GM21737 (cell line): ENCODE measurements around the gene PURB.
"Not testable (repeated sequence)": the region's sequence is repeated elsewhere in the genome, so short reads cannot be mapped to it uniquely, and the experiment has no call there.

Source experiments
- ATAC-seq: cut with Tn5 transposase; IDR thresholded peaks from one replicate; pipeline ENCODE4 v1.9.1; 2021; ENCODE audit warnings: mild to moderate bottlenecking, moderate library complexity; ENCODE audit not compliant: unreplicated experiment

Gene PURB

DNA sequence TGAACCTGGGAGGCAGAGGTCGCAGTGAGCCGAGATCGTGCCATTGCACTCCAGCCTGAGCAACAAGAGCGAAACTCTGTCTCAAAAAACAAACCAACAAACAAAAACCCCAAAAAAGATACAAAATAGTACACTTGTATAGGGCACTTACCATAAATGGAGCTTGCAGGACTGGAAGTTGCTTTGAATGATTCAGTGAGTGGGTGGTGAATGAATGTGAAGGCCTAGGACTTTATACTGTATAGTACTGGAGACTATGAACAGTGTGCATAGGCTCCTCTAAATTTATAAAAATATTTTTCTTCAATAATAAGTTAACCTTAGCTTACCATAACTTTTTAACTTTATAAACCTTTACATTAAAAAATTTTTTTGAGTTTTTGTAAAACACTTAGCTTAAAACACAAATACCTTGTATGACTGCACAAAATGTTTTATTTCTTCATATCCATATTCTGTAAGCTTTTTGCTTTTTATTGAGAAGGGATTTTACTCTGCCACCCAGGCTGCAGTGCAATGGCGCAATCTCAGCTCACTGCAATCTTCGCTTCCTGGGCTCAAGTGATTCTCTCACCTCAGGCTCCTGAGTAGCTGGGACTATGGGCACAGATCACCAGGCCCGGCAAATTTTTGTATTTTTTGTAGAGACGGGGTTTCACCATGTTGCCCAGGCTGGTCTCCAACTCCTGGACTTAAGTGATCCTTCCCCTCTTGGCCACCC lies 30.5 kb downstream of the PURB start:
- ATAC-seq, result no peak

DNA sequence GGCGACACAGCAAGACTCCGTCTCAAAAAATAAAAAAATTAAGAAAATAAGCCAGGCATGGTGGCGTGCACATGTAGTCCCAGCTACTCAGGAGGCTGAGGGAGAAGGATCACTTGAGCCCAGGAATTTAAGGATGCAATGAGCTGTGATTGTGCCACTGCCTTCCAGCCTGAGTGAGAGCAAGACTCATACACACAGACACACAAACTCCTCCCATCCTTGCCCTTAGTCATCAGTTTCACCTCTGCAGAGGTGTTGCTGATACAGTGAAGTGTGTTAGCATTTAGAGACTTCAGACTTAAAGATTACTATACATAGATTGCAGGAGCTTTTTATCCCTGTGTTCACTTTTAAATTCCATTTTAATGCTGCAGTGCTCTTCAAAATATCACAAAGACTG lies 31.9 kb downstream of the PURB start:
- no peak for ATAC-seq

DNA sequence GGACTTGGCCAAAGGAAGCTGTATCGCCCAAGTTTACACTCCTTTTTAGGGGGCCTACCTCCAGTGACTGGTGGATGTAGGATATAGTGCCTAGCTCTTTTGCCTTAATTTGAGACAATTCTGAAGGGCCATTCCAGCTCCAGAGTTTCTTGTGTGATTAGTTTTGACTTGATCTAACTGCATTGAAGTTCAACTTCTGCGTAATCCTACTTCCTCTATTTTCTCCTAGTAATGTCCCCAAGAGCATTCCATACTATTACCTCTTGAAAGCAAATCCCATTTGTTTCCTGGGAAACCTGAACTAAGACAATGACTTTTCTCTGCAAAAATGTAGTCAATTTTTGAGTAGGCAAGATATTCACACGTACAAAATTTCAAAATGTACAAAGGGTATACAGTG lies 32.7 kb downstream of the PURB start:
- ATAC-seq, result no peak

DNA sequence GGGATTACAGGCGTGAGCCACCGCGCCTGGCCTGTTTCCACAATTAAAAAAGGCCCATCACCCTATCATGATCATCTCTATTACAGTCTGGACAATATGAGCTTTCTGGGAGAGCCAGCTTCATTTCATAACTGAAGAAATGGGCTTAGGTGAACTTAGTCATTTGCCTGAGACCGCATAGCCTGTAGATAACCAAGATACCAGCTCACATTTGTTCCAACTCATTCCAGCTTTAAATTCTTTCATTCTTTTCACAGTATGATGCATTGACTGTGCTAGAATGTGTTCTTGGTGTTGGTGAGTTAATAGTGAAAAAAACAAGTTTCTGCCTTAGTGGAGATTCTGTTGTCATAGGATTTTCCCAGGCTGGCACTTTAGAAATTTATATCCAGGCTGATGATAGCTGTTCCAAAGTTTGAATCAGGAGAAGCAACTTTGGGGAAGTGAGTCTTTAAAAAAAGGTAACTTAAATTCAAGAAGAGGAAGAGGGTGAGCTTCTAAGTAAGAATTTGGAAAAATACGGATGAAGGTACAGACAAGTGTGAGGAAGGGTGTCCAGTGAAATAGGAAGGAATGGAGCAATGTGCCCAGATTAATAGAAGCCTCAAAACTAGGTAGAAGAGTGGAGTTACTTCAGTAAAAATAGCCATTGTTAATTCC lies 35.3 kb downstream of the PURB start:
- no peak for ATAC-seq

DNA sequence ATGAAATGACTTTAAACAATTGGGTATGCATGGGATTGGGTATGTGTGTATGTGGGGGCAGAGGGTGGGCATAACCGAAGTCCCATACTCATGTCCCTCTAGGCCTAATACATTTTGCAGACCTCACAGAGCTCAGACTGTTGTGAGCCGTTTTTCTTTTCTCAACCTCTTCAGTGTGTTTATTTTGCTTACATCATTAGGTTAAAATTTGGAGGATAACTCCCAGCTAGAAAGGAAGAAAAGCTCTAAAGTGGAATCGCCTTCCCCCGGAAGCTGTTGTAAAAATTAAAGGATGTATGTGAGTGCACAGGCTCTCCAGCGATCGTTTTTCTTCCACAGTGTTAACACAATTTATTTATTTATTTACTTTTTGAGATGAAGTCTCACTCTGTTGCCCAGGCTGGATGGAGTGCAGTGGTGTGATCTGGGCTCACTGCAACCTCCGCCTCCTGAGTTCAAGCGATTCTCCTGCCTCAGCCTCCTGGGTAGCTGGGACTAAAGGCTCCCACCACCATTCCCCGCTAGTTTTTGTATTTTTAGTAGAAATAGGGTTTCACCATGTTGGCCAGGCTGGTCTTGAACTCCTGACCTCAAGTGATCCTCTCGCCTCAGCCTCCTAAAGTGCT lies 36.0 kb downstream of the PURB start:
- ATAC-seq, result no peak

DNA sequence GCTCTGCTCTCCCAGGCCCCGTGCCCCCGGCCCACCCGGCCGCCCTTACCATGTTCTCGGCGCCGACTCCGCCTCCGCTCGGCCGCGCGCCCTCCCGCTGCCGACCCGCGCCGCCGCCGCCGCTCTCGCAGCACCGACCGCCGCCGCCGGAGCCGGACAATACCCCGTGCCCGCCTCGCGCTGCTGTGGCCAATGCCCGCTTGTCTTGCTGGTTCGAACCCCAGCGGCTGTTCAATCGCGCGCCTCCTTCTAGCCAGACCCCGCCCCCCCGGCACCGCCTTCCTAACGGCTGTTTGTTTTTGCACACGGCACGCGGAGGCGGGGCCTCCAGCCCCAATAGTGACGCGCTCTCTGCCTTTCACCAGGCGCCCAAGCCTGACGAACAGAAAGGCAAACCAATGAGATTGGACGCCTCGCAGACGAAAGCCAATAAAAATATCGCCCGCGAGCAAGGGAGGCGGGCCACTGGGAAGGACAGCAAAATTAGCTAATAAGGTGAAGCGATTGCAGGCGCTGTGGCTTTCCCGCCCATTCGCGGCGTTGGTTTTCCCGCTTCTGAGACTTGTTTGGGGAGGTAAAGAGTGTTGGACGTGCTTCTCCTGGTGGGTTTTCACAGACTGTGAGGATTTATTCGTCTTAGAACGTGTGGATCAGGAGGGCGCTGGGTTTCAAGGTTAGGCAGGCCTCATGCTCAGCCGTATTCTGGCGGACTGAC lies 37.3 kb downstream of the PURB start, which contains the start of gene H2AZ2:
H2AZ2 (minus strand) TSS at position 168 of the 715 bp plus-strand sequence; CDS start at position 52, 116 bp downstream.
- ATAC-seq, result peak; percentile 78

DNA sequence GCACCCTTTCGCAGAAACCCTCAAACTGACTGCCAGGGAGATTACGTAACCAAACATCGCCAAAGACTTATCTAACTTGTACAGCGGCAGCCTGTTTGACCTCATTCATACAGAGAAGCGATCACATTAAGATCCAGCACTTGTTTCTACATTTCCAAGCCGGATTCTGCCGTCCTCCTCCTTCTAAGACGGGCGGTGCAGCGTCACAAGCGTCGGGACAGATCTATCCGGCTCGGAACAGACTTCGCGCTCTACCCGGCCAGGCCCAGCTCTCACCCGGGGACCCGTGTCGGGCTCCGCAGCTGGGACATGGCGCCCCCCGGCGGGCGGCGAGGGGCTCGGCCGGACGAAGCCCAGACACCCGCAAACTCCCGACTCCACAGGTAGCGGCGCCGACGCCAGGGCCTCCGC lies 37.8 kb downstream of the PURB start:
- ATAC-seq, result peak; percentile 65

DNA sequence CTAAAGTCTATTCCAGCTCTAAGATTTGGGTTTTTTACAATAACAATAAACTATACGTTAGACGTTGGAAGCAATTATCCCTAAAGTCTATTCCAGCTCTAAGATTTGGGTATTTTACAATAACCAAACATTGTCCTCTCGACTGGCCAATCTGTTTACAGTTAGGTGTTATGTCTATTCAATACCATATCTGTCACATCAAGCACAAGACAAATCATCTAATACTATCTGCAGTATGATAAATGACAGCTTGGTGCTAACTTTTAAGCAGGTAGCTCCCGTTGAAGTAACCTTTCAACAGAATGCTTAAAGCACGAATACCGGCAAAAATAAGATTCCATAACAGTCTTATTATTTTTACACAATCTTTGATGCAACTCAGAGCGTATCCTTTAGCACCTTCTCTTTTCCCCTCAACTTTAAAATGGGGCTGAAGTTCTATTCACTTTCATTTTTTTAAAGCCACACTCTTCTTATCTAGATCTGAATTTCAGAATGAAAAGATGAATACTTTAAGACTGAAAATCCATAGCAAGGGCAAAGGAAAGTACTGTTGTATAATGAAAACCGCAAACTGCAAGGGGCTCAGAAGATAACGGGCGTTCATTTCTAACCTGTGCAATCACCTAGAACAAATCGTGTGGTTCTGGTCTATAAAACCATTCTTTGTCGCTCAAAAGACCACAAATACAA lies 38.4 kb downstream of the PURB start:
- ATAC-seq, result no peak

DNA sequence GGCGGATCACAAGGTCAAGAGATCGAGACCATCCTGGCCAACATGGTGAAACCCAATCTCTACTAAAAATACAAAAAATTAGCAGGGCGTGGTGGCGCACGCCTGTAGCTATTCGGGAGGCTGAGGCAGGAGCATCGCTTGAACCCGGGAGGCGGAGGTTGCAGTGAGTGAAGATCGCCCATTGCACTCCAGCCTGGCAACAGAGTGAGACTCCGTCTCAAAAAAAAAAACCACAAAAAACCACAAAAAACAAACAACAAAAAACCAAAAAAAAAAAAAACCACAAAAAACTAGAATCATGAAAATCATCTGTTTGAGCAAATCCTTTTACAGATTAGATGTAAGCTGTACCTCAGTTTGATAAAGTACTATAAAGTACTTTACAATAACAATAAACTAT lies 38.9 kb downstream of the PURB start:
- ATAC-seq, result not testable (repeated sequence)

DNA sequence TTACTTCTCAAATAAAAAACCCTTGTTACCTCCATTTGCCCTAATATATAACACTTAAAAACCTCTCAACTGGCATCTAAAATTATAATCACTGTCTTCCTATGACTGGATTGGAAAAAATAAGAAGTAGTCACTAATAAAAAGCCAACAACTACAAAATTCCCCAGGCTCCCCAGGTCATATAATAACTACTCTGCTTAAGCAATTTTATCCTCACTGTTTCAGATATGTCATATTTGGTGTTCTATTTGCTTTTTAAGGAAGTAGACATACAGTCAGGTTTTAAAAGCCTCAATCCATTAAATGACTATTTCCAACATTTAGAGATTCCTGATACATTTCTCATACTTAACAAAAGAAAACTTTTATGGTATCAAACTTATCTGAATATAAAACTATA lies 39.9 kb downstream of the PURB start:
- no peak for ATAC-seq

DNA sequence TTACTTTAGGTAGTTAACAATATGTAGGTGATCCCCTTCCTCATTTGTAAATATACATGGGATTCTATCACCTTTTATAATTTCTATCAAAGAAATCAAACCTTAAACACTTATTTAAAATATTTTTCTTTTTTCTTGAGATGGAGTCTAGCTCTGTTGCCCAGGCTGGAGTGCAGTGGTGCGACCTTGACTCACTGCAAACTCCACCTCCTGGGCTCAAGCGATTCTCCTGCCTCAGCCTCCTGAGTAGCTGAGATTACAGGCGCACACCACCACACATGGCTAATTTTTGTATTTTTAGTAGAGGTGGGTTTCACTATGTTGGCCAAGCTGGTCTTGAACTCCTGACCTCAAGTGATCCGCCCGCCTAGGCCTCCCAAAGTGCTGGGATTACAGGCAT lies 41.9 kb downstream of the PURB start:
- not testable (repeated sequence) for ATAC-seq

DNA sequence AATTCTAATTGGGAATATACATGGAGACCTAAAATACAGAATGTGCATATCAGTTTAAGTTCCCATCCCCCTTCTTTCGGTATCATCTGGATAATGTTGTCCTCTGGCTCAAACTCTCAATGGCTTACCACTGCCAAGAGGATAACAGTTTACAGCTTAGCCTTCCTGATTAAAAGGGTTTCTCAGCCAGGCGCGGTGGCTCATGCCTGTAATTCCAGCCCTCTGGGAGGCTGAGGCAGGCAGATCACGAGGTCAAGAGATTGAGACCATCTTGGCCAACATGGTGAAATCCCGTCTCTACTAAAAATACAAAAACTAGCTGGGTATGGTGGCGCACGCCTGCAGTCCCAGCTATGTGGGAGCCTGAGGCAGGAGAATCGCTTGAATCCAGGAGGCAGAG lies 42.7 kb downstream of the PURB start:
- ATAC-seq, result not testable (repeated sequence)

DNA sequence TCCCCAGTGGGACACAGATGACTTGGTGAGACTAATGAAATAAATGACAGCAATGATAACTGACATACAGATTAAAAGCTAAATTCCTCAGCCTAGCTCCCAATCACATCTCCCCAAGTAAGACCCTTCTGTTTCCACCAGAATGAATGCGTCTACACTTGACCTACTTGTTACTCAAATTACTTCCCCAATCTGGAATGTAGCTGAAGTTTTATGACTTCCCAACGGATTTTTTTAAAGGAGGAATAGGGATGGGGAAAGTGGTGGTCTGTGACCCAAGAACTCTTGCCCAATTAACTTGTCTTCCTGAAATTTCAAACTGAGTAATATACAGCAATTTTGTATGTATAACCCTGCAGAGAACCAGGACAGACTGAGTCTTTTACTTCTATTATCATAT lies 46.6 kb downstream of the PURB start:
- no peak for ATAC-seq

DNA sequence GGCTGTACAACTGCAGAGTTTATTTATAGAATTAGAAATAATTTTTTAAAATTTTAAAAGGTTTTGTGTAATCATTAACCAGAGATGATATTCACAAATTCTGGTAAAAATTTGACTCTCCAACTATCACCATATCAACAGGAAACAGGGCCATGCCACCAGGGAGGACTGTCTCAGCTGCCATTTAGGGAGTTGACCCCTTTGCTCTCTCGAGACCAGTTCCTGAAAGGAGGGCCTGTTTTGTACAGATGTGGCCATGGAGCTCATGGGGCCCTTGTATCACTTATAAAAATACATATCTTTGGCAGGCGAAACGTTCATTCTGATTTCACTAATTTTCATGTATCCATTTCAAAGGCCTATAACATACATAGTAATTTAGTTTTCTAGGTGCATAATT lies 57.8 kb downstream of the PURB start:
- ATAC-seq, result no peak
